ENCODE measurements around the gene GOSR2. TPM values are rescaled to one million over a fixed set of nuclear protein-coding genes. Genes with fewer than 3 reads are reported as not detected.

Gene GOSR2
- total and polyA plus RNA-seq, 2 donors (not counting 3 experiments of a cell fraction or from before 2014, with no cell fraction given): 48.6 to 54.7 TPM

DNA sequence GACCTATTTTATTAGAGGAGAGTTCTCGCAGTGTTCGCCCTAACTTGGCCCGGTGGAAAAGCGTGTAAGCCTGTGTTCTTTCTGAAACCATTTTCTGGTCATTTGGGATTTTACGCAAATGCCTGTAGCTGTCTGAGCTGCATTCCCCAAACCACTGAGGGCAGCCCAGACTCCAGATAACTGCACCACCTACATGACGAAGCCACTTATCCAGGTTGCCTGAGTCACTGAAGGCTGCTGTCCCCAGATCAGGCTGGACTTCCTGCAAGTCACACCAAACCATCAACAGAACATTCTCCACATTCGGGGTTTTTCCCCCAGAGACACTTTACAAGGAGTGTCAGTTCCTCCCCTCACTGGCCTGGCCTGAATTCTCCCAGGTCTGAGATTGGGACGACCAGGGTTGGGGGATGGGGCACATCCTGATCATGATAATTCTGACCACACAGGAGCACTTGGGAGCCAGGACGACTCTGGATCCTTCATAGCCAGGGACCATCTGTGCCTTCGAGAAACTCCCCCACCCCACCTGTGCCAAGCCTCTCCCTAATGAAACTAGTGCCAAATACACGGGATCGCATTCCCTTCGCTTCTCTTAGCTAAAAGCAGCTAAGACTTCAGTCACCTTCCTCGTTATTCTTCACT is 53.8 kb downstream of the GOSR2 start:
- intact Hi-C loops (cut with micrococcal nuclease): no loop called here
- no TSS peak for BruUV-seq (replicated peaks)
- no peak overlapping the region for H2AFZ ChIP-seq (ENCODE audit: low read depth, low read length)
- no peak overlapping the region for H3K27ac ChIP-seq (ENCODE audit: insufficient read depth, low read depth, low read length)
- no peaks in the 10 kb centered on the region for H3K36me3 ChIP-seq (ENCODE audit: control insufficient read depth in 2 of 2, extremely low read depth in 1 of 2, insufficient read depth in 2 of 2, low read length in 2 of 2)
- H4K20me1 ChIP-seq (replicated peaks; ENCODE audit: control insufficient read depth, extremely low read depth, insufficient read depth, low read length): no peaks in the 10 kb centered on the region
- peaks cover 28 to 37% of the 10 kb centered on the region in 2 experiments for H3K27me3 ChIP-seq (ENCODE audit: control insufficient read depth in 2 of 2, insufficient read depth in 2 of 2, low read length in 2 of 2)
- H3K9me1 ChIP-seq (replicated peaks; ENCODE audit: control insufficient read depth, extremely low read depth, insufficient read depth, low read length): no peaks in the 10 kb centered on the region
- no peak for TF ChIP-seq EZH2 (IDR thresholded peaks at IDR 0.05; ENCODE audit: borderline replicate concordance, low read depth, low read length, severe bottlenecking)
- TF ChIP-seq POLR2A (IDR thresholded peaks at IDR 0.05; ENCODE audit: low read depth, low read length): no peak
- TF ChIP-seq MYC (IDR thresholded peaks at IDR 0.05; ENCODE audit: low read depth, low read length): no peak
- no peak overlapping the region for H3K9ac ChIP-seq (replicated peaks; ENCODE audit: extremely low read depth, insufficient read depth, low read length)
- dilution Hi-C loops (cut with MboI; ENCODE audit: extremely low pct_ligation_motif_present, low sequenced_read_pairs): no loop called here
- H3K4me3 ChIP-seq (replicated peaks in 1 of 3; ENCODE audit: insufficient read depth in 1 of 3, low read depth in 1 of 3, low read length in 3 of 3): no peak overlapping the region
- H3K4me1 ChIP-seq (ENCODE audit: control insufficient read depth, extremely low read depth, insufficient read depth, low read length): peaks cover 9% of the 10 kb centered on the region
- ChIA-PET CTCF (interaction anchor here (0.9 to 1.7 kb wide), 2 partner anchors 9 to 34 kb away, joined by 3 to 7 read pairs; no protein-coding TSS in a partner anchor), POLR2A (interaction anchor here (0.6 kb wide), 1 partner anchor 1258 kb away, joined by 3 read pairs; no protein-coding TSS in a partner anchor)
- FAIRE-seq (no peak), DNase-seq (ENCODE audit: low read depth, low spot score) (no peak)
- no peaks in the 10 kb centered on the region for H3K79me2 ChIP-seq (ENCODE audit: control insufficient read depth, insufficient read depth, low read length)
- H3K4me2 ChIP-seq (ENCODE audit: insufficient read depth, low read length): no peak overlapping the region
- no peaks in the 10 kb centered on the region for H3K9me3 ChIP-seq (replicated peaks; ENCODE audit: control insufficient read depth, insufficient read depth, low read length)

DNA sequence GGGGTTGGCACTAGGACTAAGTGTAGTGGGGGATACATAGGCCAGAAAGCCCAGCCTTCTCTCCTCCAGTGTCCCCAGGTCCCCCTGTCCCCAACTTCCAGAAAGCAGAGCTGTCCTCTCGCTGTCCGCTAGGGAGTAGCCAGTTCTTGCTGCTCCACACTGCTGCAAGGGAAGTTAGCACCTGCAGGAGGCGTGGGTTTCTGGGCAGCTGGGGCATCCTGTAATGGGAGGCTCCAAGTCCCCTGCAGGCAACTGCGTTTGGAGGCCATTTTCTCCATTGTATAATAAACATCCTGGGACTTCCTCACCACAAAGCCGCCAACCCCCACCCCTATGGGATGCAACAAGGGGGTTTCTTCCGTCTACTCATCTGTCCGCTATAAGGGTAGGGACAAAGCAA is 54.4 kb downstream of the GOSR2 start:
- FAIRE-seq (no peak), DNase-seq (ENCODE audit: low read depth, low spot score) (no peak)
- POLR2A ChIA-PET: interaction anchor here (0.6 kb wide), 1 partner anchor 1259 kb away, joined by 3 read pairs; no protein-coding TSS in a partner anchor
- no peak for TF ChIP-seq POLR2AphosphoS5 (IDR thresholded peaks at IDR 0.05; ENCODE audit: insufficient read depth, low read depth, low read length)
- TF ChIP-seq, protein P1, sequence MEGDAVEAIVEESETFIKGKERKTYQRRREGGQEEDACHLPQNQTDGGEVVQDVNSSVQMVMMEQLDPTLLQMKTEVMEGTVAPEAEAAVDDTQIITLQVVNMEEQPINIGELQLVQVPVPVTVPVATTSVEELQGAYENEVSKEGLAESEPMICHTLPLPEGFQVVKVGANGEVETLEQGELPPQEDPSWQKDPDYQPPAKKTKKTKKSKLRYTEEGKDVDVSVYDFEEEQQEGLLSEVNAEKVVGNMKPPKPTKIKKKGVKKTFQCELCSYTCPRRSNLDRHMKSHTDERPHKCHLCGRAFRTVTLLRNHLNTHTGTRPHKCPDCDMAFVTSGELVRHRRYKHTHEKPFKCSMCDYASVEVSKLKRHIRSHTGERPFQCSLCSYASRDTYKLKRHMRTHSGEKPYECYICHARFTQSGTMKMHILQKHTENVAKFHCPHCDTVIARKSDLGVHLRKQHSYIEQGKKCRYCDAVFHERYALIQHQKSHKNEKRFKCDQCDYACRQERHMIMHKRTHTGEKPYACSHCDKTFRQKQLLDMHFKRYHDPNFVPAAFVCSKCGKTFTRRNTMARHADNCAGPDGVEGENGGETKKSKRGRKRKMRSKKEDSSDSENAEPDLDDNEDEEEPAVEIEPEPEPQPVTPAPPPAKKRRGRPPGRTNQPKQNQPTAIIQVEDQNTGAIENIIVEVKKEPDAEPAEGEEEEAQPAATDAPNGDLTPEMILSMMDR (IDR thresholded peaks at IDR 0.05; ENCODE audit: extremely low read depth in 1 of 2, insufficient read depth in 1 of 2, low read depth in 1 of 2, low read length in 2 of 2): peak in 1 of 2 donors; percentile 23
- Histone ChIP-seq H2AFZ (ENCODE audit: low read depth, low read length) (no peak overlapping the region), H4K20me1 (replicated peaks; ENCODE audit: control insufficient read depth, extremely low read depth, insufficient read depth, low read length) (no peaks in the 10 kb centered on the region), H3K27ac (ENCODE audit: insufficient read depth, low read depth, low read length) (no peak overlapping the region), H3K4me1 (ENCODE audit: control insufficient read depth, extremely low read depth, insufficient read depth, low read length) (peaks cover 9% of the 10 kb centered on the region), H3K4me3 (replicated peaks in 1 of 3; ENCODE audit: insufficient read depth in 1 of 3, low read depth in 1 of 3, low read length in 3 of 3) (no peak overlapping the region), H3K9me1 (replicated peaks; ENCODE audit: control insufficient read depth, extremely low read depth, insufficient read depth, low read length) (no peaks in the 10 kb centered on the region), H3K27me3 (ENCODE audit: control insufficient read depth in 2 of 2, insufficient read depth in 2 of 2, low read length in 2 of 2) (peaks cover 32 to 41% of the 10 kb centered on the region in 2 experiments), H3K9me3 (replicated peaks; ENCODE audit: control insufficient read depth, insufficient read depth, low read length) (no peaks in the 10 kb centered on the region), H3K79me2 (ENCODE audit: control insufficient read depth, insufficient read depth, low read length) (no peaks in the 10 kb centered on the region), H3K9ac (replicated peaks; ENCODE audit: extremely low read depth, insufficient read depth, low read length) (no peak overlapping the region), H3K4me2 (ENCODE audit: insufficient read depth, low read length) (no peak overlapping the region), H3K36me3 (ENCODE audit: control insufficient read depth in 2 of 2, extremely low read depth in 1 of 2, insufficient read depth in 2 of 2, low read length in 2 of 2) (no peaks in the 10 kb centered on the region)
- intact Hi-C loops (cut with micrococcal nuclease) (no loop called here), dilution Hi-C loops (cut with MboI; ENCODE audit: extremely low pct_ligation_motif_present, low sequenced_read_pairs) (no loop called here)
- no TSS peak for BruUV-seq (replicated peaks)
- CTCF ChIA-PET: interaction anchor here (1.7 kb wide), 1 partner anchor 34 kb away, joined by 7 read pairs; no protein-coding TSS in a partner anchor
